Measurements from ENCODE around the gene TBL1Y.
"Not testable (repeated sequence)": the region's sequence is repeated elsewhere in the genome, so short reads cannot be mapped to it uniquely, and the experiment has no call there.

The TBL1Y gene

GRCh38 chrY:6910372-6911252, at the start of gene TBL1Y:
TBL1Y (plus strand) TSS chrY:6910697; CDS start chrY:7025085, 114,388 bp downstream.
- no peak for DNase-seq (ENCODE audit: low read depth, low spot score)

- no peak for DNase-seq (ENCODE audit: low read depth, low spot score)
Observed at GRCh38 chrY:6894496-6894895, 16.0 kb upstream of the TBL1Y start.

GRCh38 chrY:6895236-6895635, 15.3 kb upstream of the TBL1Y start:
- DNase-seq (ENCODE audit: low read depth, low spot score), result no peak

- DNase-seq (ENCODE audit: low read depth, low spot score), result not testable (repeated sequence)
Observed at GRCh38 chrY:6902116-6902515, 8.4 kb upstream of the TBL1Y start.

- no peak for DNase-seq (ENCODE audit: low read depth, low spot score)
Observed at GRCh38 chrY:6907591-6907990, 2.9 kb upstream of the TBL1Y start.

GRCh38 chrY:6908021-6908420, 2.5 kb upstream of the TBL1Y start:
- not testable (repeated sequence) for DNase-seq (ENCODE audit: low read depth, low spot score)

GRCh38 chrY:6909118-6909521, 1.4 kb upstream of the TBL1Y start:
- no peak for DNase-seq (ENCODE audit: low read depth, low spot score)

- DNase-seq (ENCODE audit: low read depth, low spot score), result no peak
Observed at GRCh38 chrY:6909856-6910255, 641 bp upstream of the TBL1Y start.

GRCh38 chrY:6911253-6911881, 870 bp downstream of the TBL1Y start, which contains the start of gene AMELY:
AMELY (minus strand) TSS chrY:6911752; CDS start chrY:6872608, 39,144 bp downstream.
- no peak for DNase-seq (ENCODE audit: low read depth, low spot score)

- DNase-seq (ENCODE audit: low read depth, low spot score), result no peak
Observed at GRCh38 chrY:6913362-6913761, 2.9 kb downstream of the TBL1Y start.

- DNase-seq (ENCODE audit: low read depth, low spot score), result no peak
Observed at GRCh38 chrY:6921061-6921460, 10.6 kb downstream of the TBL1Y start.

GRCh38 chrY:6928265-6928664, 17.8 kb downstream of the TBL1Y start:
- DNase-seq (ENCODE audit: low read depth, low spot score), result no peak

- no peak for DNase-seq (ENCODE audit: low read depth, low spot score)
Observed at GRCh38 chrY:6929237-6929636, 18.7 kb downstream of the TBL1Y start.

GRCh38 chrY:6931779-6932396, 21.4 kb downstream of the TBL1Y start:
- DNase-seq (ENCODE audit: low read depth, low spot score), result no peak

- DNase-seq (ENCODE audit: low read depth, low spot score), result no peak
Observed at GRCh38 chrY:6935497-6935896, 25.0 kb downstream of the TBL1Y start.

GRCh38 chrY:6947695-6948094, 37.2 kb downstream of the TBL1Y start:
- no peak for DNase-seq (ENCODE audit: low read depth, low spot score)

GRCh38 chrY:6948378-6948777, 37.9 kb downstream of the TBL1Y start:
- DNase-seq (ENCODE audit: low read depth, low spot score), result no peak

GRCh38 chrY:6949947-6950346, 39.5 kb downstream of the TBL1Y start:
- DNase-seq (ENCODE audit: low read depth, low spot score), result no peak

GRCh38 chrY:6964732-6965131, 54.2 kb downstream of the TBL1Y start:
- no peak for DNase-seq (ENCODE audit: low read depth, low spot score)

- no peak for DNase-seq (ENCODE audit: low read depth, low spot score)
Observed at GRCh38 chrY:6966521-6966920, 56.0 kb downstream of the TBL1Y start.

- no peak for DNase-seq (ENCODE audit: low read depth, low spot score)
Observed at GRCh38 chrY:6967736-6968135, 57.2 kb downstream of the TBL1Y start.

GRCh38 chrY:6968191-6968590, 57.7 kb downstream of the TBL1Y start:
- DNase-seq (ENCODE audit: low read depth, low spot score), result no peak

Data from astrocyte of the hippocampus (primary cell).